GM12875 (cell line): Measurements from ENCODE around the gene ATP1B4.

Experiments used
- H3K4me3 ChIP-seq: one replicate; pipeline ENCODE4 v1.5.1; 2011; ENCODE audit warnings: low read depth, low read length, control low read depth
- TF ChIP-seq, protein P1 (sequence below): IDR thresholded peaks from 2 replicates; pipeline ENCODE4 v1.5.1; 2011; ENCODE audit warnings: low read depth, mild to moderate bottlenecking, control low read depth, inconsistent platforms, low read length, moderate library complexity, borderline replicate concordance; ENCODE audit not compliant: insufficient read depth

The ATP1B4 gene

GRCh38 chrX:120406638-120407037 is 44.7 kb downstream of the ATP1B4 start:
- TF ChIP-seq, protein P1, sequence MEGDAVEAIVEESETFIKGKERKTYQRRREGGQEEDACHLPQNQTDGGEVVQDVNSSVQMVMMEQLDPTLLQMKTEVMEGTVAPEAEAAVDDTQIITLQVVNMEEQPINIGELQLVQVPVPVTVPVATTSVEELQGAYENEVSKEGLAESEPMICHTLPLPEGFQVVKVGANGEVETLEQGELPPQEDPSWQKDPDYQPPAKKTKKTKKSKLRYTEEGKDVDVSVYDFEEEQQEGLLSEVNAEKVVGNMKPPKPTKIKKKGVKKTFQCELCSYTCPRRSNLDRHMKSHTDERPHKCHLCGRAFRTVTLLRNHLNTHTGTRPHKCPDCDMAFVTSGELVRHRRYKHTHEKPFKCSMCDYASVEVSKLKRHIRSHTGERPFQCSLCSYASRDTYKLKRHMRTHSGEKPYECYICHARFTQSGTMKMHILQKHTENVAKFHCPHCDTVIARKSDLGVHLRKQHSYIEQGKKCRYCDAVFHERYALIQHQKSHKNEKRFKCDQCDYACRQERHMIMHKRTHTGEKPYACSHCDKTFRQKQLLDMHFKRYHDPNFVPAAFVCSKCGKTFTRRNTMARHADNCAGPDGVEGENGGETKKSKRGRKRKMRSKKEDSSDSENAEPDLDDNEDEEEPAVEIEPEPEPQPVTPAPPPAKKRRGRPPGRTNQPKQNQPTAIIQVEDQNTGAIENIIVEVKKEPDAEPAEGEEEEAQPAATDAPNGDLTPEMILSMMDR = no peak
- no peak overlapping the region for H3K4me3 ChIP-seq

- TF ChIP-seq, protein P1 = no peak
- no peak overlapping the region for H3K4me3 ChIP-seq
These were observed 46.3 kb downstream of the ATP1B4 start for GRCh38 chrX:120408168-120408567.

- TF ChIP-seq, protein P1 = no peak
- H3K4me3 ChIP-seq = no peak overlapping the region
These were observed 57.6 kb downstream of the ATP1B4 start for GRCh38 chrX:120419463-120419862.

DNA sequence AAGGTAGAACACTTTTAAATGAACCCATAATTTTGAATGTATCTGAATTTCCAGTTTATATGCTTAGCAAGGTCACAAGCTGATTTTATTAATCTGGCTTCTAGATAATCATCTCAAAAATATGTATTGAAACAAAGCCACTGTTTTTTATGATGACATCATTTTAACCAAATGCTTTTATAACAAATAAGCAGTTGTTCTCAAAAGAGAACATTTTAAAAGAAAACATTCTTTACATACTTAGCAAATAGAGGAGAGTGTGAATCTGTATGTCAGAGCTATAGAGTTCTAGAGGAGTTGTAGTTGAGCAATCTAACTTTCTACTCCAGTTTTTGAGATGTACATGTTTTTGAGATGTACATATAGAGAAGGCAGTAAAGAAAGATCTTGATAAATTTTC is 64.7 kb downstream of the ATP1B4 start:
- no peak overlapping the region for H3K4me3 ChIP-seq
- TF ChIP-seq, protein P1 = no peak

DNA sequence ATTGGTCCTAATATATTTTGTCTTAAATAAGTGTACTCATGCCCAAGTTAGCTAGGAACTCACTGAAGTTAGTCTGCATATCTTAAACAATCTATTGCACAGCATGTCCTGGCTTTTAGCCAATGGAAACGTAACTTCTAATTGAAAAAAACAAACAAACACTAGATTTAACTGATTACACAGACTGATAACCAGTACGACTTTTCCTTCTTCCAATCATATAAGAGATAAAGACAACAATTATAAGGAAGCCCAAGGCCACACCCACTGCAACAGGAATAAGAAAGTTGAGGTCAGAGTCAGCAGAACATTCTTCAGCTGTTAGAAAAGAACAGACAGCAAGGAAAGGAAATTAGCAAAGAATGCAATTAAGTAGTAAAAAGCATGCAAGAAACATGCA is 66.4 kb downstream of the ATP1B4 start:
- H3K4me3 ChIP-seq = no peak overlapping the region
- TF ChIP-seq, protein P1 = no peak

DNA sequence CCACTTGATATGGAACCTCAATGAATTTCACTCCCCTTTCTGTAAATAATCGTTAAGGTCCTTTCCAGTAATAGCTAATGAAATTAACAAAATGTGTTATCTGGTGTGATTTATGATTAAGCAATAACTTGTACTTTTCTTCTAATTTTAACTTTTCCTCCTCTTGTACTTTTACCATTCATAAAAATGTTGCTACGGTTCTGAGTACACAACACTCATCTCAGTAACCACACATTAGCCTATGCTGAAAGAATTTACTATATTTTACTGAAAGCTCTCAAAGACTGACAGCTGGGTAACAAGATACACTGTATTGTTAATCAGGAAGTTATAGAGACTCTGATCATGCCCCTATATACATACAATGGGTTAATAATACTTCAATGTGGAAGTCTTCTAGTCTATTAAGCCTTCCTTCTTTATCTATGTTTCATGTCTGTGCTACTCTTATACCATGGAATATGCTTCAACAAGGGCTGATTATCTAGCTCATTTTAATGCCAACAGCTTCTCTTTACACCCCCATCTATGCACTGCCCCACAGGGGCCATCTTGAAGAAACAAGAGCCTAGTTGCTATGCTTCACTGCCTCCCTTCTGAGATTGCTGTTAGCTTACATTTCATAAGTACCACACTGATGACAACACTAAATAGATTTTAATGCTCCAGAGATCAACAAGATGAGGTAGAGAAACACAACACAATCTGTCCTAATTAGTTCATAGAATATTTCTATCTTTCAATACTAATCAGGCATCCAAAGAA is 68.1 kb downstream of the ATP1B4 start:
- H3K4me3 ChIP-seq = no peak overlapping the region
- TF ChIP-seq, protein P1 = no peak
